Measurements from ENCODE around the gene CBARP. TPM values are rescaled to one million over a fixed set of nuclear protein-coding genes. Genes with fewer than 3 reads are reported as not detected.

CBARP gene
- total and polyA plus RNA-seq, 2 donors (not counting 3 experiments of a cell fraction or from before 2014, with no cell fraction given): 3.5 to 9.2 TPM

DNA sequence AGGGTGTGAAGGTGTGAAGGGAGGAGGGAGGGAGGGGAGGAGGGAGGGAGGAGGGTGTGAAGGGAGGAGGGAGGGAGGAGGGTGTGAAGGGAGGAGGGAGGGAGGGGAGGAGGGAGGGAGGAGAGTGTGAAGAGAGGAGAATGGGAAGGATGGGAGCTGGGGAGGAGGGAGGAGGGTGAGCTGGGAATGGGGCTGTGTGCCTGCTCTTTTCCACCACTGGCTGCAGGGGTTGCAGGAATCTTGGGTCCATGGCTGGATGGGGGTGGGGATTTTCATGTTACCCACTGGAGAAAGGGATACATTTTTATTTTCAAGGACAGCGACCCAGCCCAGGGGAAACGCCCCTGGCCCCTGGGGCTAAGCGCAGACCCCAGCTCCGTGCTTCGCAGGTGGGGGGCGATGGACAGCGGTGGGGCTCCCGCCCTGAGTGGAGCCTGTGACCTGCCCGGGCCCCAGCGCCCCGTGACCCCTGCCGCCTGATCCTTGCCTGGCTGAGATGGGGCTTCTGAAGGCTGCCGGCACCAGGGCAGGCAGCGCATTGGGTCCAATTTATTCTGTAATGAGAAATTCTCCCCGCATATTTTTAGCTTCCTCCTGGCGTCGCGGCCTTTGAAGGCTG is 44.9 kb upstream of the CBARP start:
- no peak for DNase-seq (ENCODE audit: low read depth, low spot score)
- POLR2A ChIA-PET: interaction anchor here (1.6 kb wide), 1 partner anchor 13 kb away, joined by 7 read pairs; the partner anchor contains the start of gene CIRBP
- no peak for TF ChIP-seq JUN (IDR thresholded peaks at IDR 0.05; ENCODE audit: borderline replicate concordance, insufficient read depth, insufficient read length, low read depth)
- TF ChIP-seq EZH2 (IDR thresholded peaks at IDR 0.05; ENCODE audit: borderline replicate concordance, low read depth, low read length, severe bottlenecking): no peak
- no peak for TF ChIP-seq POLR2A (IDR thresholded peaks at IDR 0.05; ENCODE audit: low read depth, low read length)
- TF ChIP-seq, protein P1, sequence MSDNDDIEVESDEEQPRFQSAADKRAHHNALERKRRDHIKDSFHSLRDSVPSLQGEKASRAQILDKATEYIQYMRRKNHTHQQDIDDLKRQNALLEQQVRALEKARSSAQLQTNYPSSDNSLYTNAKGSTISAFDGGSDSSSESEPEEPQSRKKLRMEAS (IDR thresholded peaks at IDR 0.05; ENCODE audit: insufficient read depth, insufficient read length): no peak
- no peak for TF ChIP-seq MYC (IDR thresholded peaks at IDR 0.05; ENCODE audit: low read depth, low read length)
- TF ChIP-seq GATA2 (IDR thresholded peaks at IDR 0.05; ENCODE audit: insufficient read depth, insufficient read length, low read depth, low read length): no peak
- TF ChIP-seq FOS (IDR thresholded peaks at IDR 0.05; ENCODE audit: borderline replicate concordance, insufficient read depth, low read length): no peak
- intact Hi-C loops (cut with micrococcal nuclease): loop anchor here (5.0 kb wide), 1 partner anchor 230 kb away; the partner anchor contains the start of gene ADAMTSL5
- Histone ChIP-seq H3K36me3 (ENCODE audit: control insufficient read depth in 2 of 2, extremely low read depth in 1 of 2, insufficient read depth in 2 of 2, low read length in 2 of 2) (peaks cover 0 to 5% of the 10 kb centered on the region in 2 experiments), H3K27ac (ENCODE audit: insufficient read depth, low read depth, low read length) (no peak overlapping the region), H3K9me3 (replicated peaks; ENCODE audit: control insufficient read depth, insufficient read depth, low read length) (no peaks in the 10 kb centered on the region), H3K79me2 (ENCODE audit: control insufficient read depth, insufficient read depth, low read length) (no peaks in the 10 kb centered on the region), H3K4me1 (ENCODE audit: control insufficient read depth, extremely low read depth, insufficient read depth, low read length) (no peaks in the 10 kb centered on the region), H2AFZ (ENCODE audit: low read depth, low read length) (no peak overlapping the region), H3K4me3 (replicated peaks in 1 of 3; ENCODE audit: insufficient read depth in 1 of 3, low read depth in 1 of 3, low read length in 3 of 3) (no peak overlapping the region), H3K27me3 (ENCODE audit: control insufficient read depth in 2 of 2, insufficient read depth in 2 of 2, low read length in 2 of 2) (peaks cover 8 to 20% of the 10 kb centered on the region in 2 experiments), H3K4me2 (ENCODE audit: insufficient read depth, low read length) (no peak overlapping the region), H3K9ac (replicated peaks; ENCODE audit: extremely low read depth, insufficient read depth, low read length) (no peak overlapping the region), H3K9me1 (replicated peaks; ENCODE audit: control insufficient read depth, extremely low read depth, insufficient read depth, low read length) (no peaks in the 10 kb centered on the region), H4K20me1 (replicated peaks; ENCODE audit: control insufficient read depth, extremely low read depth, insufficient read depth, low read length) (no peaks in the 10 kb centered on the region)
- dilution Hi-C loops (cut with MboI; ENCODE audit: extremely low pct_ligation_motif_present, low sequenced_read_pairs): no loop called here
- FAIRE-seq: no peak
- CTCF ChIA-PET: interaction anchor here (0.6 to 1.2 kb wide), 2 partner anchors 16 to 151 kb away, joined by 3 to 4 read pairs; no protein-coding TSS in a partner anchor
- BruUV-seq (replicated peaks): no TSS peak
